ENCODE results near the gene BRINP3.

The BRINP3 gene

DNA sequence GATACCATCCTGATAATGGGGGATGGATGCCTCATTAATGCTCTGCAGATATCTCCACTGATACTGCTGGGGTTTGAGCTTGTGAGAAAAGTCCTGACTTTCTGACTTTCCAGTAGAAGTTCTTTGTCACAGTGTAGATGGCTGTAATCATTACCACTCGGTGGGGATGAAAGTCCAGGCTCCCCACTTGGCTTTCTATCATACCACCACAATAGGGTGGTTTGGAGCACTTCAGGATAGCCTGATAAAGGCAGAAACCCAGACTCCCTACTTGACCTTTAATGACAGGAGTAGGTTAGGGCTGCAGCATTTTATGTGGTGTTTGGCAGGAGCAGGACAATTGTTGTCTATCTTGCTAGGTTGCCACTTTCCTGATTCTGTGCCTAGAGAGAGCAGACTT, 294.1 kb downstream of the BRINP3 start:
- TF ChIP-seq MZF1 (tag by site-specific recombination; IDR thresholded peaks at IDR 0.05; ENCODE audit: borderline replicate concordance) (no peak), SCRT2 (tag by site-specific recombination; IDR thresholded peaks at IDR 0.05) (no peak), ZNF133 (tag by site-specific recombination; IDR thresholded peaks at IDR 0.05) (no peak), KLF9 (tag by site-specific recombination; IDR thresholded peaks at IDR 0.05; ENCODE audit: low read depth) (no peak), MYNN (tag by site-specific recombination; IDR thresholded peaks at IDR 0.05; ENCODE audit: borderline replicate concordance) (no peak), ZNF311 (tag by site-specific recombination; IDR thresholded peaks at IDR 0.05; ENCODE audit: borderline replicate concordance) (no peak), ZNF747 (tag by site-specific recombination; IDR thresholded peaks at IDR 0.05) (no peak), ZNF214 (tag by site-specific recombination; IDR thresholded peaks at IDR 0.05; ENCODE audit: borderline replicate concordance) (no peak), SCRT1 (tag by site-specific recombination; IDR thresholded peaks at IDR 0.05; ENCODE audit: borderline replicate concordance) (no peak), HOXC10 (CRISPR knock-in tag; IDR thresholded peaks at IDR 0.05) (no peak)
- TF ChIP-seq, protein P1, sequence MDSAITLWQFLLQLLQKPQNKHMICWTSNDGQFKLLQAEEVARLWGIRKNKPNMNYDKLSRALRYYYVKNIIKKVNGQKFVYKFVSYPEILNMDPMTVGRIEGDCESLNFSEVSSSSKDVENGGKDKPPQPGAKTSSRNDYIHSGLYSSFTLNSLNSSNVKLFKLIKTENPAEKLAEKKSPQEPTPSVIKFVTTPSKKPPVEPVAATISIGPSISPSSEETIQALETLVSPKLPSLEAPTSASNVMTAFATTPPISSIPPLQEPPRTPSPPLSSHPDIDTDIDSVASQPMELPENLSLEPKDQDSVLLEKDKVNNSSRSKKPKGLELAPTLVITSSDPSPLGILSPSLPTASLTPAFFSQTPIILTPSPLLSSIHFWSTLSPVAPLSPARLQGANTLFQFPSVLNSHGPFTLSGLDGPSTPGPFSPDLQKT (IDR thresholded peaks at IDR 0.05; ENCODE audit: borderline replicate concordance, low read depth, low read length): no peak
- TF ChIP-seq, protein P2, sequence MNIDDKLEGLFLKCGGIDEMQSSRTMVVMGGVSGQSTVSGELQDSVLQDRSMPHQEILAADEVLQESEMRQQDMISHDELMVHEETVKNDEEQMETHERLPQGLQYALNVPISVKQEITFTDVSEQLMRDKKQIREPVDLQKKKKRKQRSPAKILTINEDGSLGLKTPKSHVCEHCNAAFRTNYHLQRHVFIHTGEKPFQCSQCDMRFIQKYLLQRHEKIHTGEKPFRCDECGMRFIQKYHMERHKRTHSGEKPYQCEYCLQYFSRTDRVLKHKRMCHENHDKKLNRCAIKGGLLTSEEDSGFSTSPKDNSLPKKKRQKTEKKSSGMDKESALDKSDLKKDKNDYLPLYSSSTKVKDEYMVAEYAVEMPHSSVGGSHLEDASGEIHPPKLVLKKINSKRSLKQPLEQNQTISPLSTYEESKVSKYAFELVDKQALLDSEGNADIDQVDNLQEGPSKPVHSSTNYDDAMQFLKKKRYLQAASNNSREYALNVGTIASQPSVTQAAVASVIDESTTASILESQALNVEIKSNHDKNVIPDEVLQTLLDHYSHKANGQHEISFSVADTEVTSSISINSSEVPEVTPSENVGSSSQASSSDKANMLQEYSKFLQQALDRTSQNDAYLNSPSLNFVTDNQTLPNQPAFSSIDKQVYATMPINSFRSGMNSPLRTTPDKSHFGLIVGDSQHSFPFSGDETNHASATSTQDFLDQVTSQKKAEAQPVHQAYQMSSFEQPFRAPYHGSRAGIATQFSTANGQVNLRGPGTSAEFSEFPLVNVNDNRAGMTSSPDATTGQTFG (tag by site-specific recombination; IDR thresholded peaks at IDR 0.05; ENCODE audit: borderline replicate concordance): no peak
- H3K4me3 ChIP-seq (ENCODE audit: low read depth, low read length): no peak overlapping the region
- H3K27ac ChIP-seq (ENCODE audit: extremely low read depth, low read depth, low read length): no peak overlapping the region
- no peaks in the 10 kb centered on the region for H3K9me3 ChIP-seq (ENCODE audit: control insufficient read depth, insufficient read depth, low read depth, low read length)
- H3K36me3 ChIP-seq (ENCODE audit: control insufficient read depth in 2 of 2, insufficient read depth in 1 of 2, low read length in 2 of 2): no peaks in the 10 kb centered on the region
- ChIA-PET POLR2A (no interaction called here), CTCF (no interaction called here)
- no peaks in the 10 kb centered on the region for H3K4me1 ChIP-seq (ENCODE audit: control insufficient read depth, insufficient read depth, low read length)

DNA sequence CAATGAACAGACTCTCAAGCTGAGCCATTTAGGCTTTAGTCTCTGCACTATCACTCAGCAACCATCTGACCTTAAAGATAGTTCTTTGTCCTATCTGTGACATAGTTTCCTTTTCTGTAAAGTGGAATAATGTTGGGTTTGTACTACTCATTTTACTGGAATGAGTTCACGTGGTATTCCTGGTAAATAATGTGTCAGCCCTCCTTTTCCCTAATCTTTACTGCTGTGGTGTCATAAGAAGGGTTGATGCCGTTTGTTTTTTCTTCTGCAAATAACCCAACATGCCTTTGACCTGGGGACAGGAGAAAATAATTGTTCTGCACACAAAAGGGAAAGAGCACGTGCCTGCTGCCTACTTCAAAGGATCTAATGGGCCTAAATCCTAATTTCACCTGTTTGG, 297.8 kb downstream of the BRINP3 start:
- Histone ChIP-seq H3K9me3 (ENCODE audit: control insufficient read depth, insufficient read depth, low read depth, low read length) (no peaks in the 10 kb centered on the region), H3K4me1 (ENCODE audit: control insufficient read depth, insufficient read depth, low read length) (no peaks in the 10 kb centered on the region), H3K27ac (ENCODE audit: extremely low read depth, low read depth, low read length) (no peak overlapping the region), H3K4me3 (ENCODE audit: low read depth, low read length) (no peak overlapping the region), H3K36me3 (ENCODE audit: control insufficient read depth in 2 of 2, insufficient read depth in 1 of 2, low read length in 2 of 2) (no peaks in the 10 kb centered on the region)
- ChIA-PET POLR2A (no interaction called here), CTCF (interaction anchor here (0.6 kb wide), 1 partner anchor 22 kb away, joined by 3 read pairs; no protein-coding TSS in a partner anchor)
- TF ChIP-seq, protein P3, sequence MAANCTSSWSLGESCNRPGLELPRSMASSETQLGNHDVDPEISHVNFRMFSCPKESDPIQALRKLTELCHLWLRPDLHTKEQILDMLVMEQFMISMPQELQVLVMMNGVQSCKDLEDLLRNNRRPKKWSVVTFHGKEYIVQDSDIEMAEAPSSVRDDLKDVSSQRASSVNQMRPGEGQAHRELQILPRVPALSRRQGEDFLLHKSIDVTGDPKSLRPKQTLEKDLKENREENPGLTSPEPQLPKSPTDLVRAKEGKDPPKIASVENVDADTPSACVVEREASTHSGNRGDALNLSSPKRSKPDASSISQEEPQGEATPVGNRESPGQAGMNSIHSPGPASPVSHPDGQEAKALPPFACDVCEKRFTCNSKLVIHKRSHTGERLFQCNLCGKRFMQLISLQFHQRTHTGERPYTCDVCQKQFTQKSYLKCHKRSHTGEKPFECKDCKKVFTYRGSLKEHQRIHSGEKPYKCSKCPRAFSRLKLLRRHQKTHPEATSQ (tag by site-specific recombination; IDR thresholded peaks at IDR 0.05): no peak
- TF ChIP-seq OVOL3 (tag by site-specific recombination; IDR thresholded peaks at IDR 0.05) (no peak), YY1 (tag by site-specific recombination; IDR thresholded peaks at IDR 0.05) (no peak)

DNA sequence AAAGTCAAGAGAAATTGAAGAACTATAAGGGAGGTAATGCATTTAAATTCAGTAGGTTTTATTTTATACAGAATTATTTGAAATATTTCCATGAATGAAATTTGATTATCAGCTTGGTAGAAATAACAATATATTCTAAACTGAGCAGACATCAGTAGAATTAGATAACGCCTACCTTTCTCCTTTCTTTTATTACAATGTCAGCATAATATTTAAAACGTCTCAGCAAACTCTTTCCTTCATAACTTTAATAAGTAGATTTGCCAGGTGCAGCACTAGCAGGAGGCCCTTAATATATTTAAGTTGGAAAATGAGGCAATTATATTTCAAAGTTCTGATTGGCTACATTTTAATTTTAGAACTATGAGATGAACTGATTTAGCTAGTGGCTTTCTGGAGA, 298.8 kb downstream of the BRINP3 start:
- Histone ChIP-seq H3K4me1 (ENCODE audit: control insufficient read depth, insufficient read depth, low read length) (no peaks in the 10 kb centered on the region), H3K9me3 (ENCODE audit: control insufficient read depth, insufficient read depth, low read depth, low read length) (no peaks in the 10 kb centered on the region), H3K4me3 (ENCODE audit: low read depth, low read length) (no peak overlapping the region), H3K36me3 (ENCODE audit: control insufficient read depth in 2 of 2, insufficient read depth in 1 of 2, low read length in 2 of 2) (no peaks in the 10 kb centered on the region), H3K27ac (ENCODE audit: extremely low read depth, low read depth, low read length) (no peak overlapping the region)
- ChIA-PET CTCF (no interaction called here), POLR2A (no interaction called here)
- no peak for TF ChIP-seq KLF8 (tag by site-specific recombination; IDR thresholded peaks at IDR 0.05)
- no peak for TF ChIP-seq ZNF354C (tag by site-specific recombination; IDR thresholded peaks at IDR 0.05; ENCODE audit: borderline replicate concordance, low read depth)
- TF ChIP-seq ZNF776 (tag by site-specific recombination; IDR thresholded peaks at IDR 0.05; ENCODE audit: borderline replicate concordance): no peak
- no peak for TF ChIP-seq ZNF391 (tag by site-specific recombination; IDR thresholded peaks at IDR 0.05; ENCODE audit: borderline replicate concordance, low read depth)
- no peak for TF ChIP-seq KLF16 (tag by site-specific recombination; IDR thresholded peaks at IDR 0.05)
- TF ChIP-seq, protein P4, sequence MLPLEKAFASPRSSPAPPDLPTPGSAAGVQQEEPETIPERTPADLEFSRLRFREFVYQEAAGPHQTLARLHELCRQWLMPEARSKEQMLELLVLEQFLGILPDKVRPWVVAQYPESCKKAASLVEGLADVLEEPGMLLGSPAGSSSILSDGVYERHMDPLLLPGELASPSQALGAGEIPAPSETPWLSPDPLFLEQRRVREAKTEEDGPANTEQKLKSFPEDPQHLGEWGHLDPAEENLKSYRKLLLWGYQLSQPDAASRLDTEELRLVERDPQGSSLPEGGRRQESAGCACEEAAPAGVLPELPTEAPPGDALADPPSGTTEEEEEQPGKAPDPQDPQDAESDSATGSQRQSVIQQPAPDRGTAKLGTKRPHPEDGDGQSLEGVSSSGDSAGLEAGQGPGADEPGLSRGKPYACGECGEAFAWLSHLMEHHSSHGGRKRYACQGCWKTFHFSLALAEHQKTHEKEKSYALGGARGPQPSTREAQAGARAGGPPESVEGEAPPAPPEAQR (tag by site-specific recombination; IDR thresholded peaks at IDR 0.05): no peak
- TF ChIP-seq, protein P5, sequence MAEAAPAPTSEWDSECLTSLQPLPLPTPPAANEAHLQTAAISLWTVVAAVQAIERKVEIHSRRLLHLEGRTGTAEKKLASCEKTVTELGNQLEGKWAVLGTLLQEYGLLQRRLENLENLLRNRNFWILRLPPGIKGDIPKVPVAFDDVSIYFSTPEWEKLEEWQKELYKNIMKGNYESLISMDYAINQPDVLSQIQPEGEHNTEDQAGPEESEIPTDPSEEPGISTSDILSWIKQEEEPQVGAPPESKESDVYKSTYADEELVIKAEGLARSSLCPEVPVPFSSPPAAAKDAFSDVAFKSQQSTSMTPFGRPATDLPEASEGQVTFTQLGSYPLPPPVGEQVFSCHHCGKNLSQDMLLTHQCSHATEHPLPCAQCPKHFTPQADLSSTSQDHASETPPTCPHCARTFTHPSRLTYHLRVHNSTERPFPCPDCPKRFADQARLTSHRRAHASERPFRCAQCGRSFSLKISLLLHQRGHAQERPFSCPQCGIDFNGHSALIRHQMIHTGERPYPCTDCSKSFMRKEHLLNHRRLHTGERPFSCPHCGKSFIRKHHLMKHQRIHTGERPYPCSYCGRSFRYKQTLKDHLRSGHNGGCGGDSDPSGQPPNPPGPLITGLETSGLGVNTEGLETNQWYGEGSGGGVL (tag by site-specific recombination; IDR thresholded peaks at IDR 0.05): no peak
- no peak for TF ChIP-seq ZFP37 (tag by site-specific recombination; IDR thresholded peaks at IDR 0.05)
- TF ChIP-seq ZNF202 (tag by site-specific recombination; IDR thresholded peaks at IDR 0.05; ENCODE audit: borderline replicate concordance): no peak
- no peak for TF ChIP-seq OSR2 (tag by site-specific recombination; IDR thresholded peaks at IDR 0.05)
- no peak for TF ChIP-seq SCRT2 (tag by site-specific recombination; IDR thresholded peaks at IDR 0.05)

All from HEK293 (cell line).